ENCODE data around the gene LRRC25.

Gene LRRC25

DNA sequence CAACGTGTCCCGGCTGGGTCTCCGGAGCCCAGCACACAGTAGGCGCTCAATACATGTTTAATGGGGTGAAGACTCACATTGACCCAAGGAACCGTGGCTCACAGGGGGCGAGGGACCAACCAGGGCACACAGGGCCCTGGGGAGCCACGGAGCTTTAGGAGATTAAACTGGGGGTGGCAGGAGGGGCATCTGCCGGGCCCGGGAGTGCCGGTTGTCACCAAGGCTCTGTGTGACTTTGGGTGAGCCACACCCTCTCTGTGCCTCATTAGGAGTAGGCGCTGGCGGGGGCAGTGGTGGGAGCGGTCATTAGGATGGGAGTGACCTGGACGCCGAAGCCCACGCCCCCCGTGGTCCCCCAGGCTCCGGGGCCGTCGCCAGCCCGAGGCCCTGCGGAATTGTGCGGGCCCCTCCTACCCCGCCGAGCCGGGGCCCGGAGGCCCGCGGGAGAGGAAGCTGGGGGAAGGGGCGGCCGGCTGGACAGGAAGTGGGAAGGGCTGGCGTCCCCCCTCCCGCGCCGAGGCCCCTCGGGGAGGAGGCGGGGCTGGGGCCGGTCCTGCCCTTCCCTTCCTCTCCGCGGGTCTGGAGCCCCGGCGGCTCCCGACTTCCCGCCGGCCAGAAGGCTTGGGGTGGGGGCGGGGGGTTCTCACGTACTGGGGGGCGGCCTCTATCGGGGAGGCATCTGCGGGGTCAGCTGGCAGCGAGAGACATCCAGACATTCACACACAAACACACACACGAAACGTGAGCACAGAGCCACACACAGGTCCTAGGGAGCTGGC, 20.0 kb upstream of the LRRC25 start:
- Histone ChIP-seq H3K4me1 (ENCODE audit: control insufficient read depth, insufficient read depth, low read length) (peaks cover 9% of the 10 kb centered on the region; the same call in 1 of the 2 replicates), H3K36me3 (ENCODE audit: control insufficient read depth in 2 of 2, insufficient read depth in 1 of 2, low read length in 2 of 2) (no peaks in the 10 kb centered on the region), H3K4me3 (ENCODE audit: low read depth, low read length) (peak overlapping the region; percentile 20), H3K9me3 (ENCODE audit: control insufficient read depth, insufficient read depth, low read depth, low read length) (no peaks in the 10 kb centered on the region), H3K27ac (ENCODE audit: extremely low read depth, low read depth, low read length) (peak overlapping the region; percentile 64; the same call in 1 of the 2 replicates)
- ChIA-PET POLR2A (interaction anchor here (0.6 to 4.2 kb wide), 6 partner anchors 8 to 225 kb away, joined by 3 to 75 read pairs (median 4); partner anchors contain the start of genes JUND and MPV17L2), CTCF (interaction anchor here (0.6 to 4.5 kb wide), 9 partner anchors 30 to 769 kb away, joined by 3 to 32 read pairs (median 4); partner anchors contain the start of gene GDF15)
- TF ChIP-seq FEZF1 (tag by site-specific recombination; IDR thresholded peaks at IDR 0.05) (no peak), ZNF324 (tag by site-specific recombination; IDR thresholded peaks at IDR 0.05) (peak; percentile 53), KLF1 (tag by site-specific recombination; IDR thresholded peaks at IDR 0.05) (peak; percentile 84), KLF9 (tag by site-specific recombination; IDR thresholded peaks at IDR 0.05; ENCODE audit: low read depth) (peak; percentile 80), ZNF433 (tag by site-specific recombination; IDR thresholded peaks at IDR 0.05; ENCODE audit: low read depth) (no peak), ZNF391 (tag by site-specific recombination; IDR thresholded peaks at IDR 0.05; ENCODE audit: borderline replicate concordance, low read depth) (no peak), ZXDB (tag by site-specific recombination; IDR thresholded peaks at IDR 0.05) (no peak; the same call in none of the 2 replicates), ZNF629 (tag by site-specific recombination; IDR thresholded peaks at IDR 0.05) (peak; percentile 45), PRDM2 (tag by site-specific recombination; IDR thresholded peaks at IDR 0.05; ENCODE audit: borderline replicate concordance) (no peak), ZNF416 (tag by site-specific recombination; IDR thresholded peaks at IDR 0.05) (no peak), ZNF155 (tag by site-specific recombination; IDR thresholded peaks at IDR 0.05) (no peak), ELK4 (IDR thresholded peaks at IDR 0.05; ENCODE audit: borderline replicate concordance, low read depth, low read length) (no peak), ZNF354C (tag by site-specific recombination; IDR thresholded peaks at IDR 0.05; ENCODE audit: borderline replicate concordance, low read depth) (no peak), KLF17 (tag by site-specific recombination; IDR thresholded peaks at IDR 0.05) (peak; percentile 63; the same call in 1 of the 2 replicates), HOXC10 (CRISPR knock-in tag; IDR thresholded peaks at IDR 0.05) (no peak), ZNF501 (tag by site-specific recombination; IDR thresholded peaks at IDR 0.05) (0 out of 2 replicates have a peak, but pooled peaks have one; percentile 40), SP2 (tag by site-specific recombination; IDR thresholded peaks at IDR 0.05) (peak; percentile 77), ZNF701 (tag by site-specific recombination; IDR thresholded peaks at IDR 0.05) (no peak), ZNF560 (tag by site-specific recombination; IDR thresholded peaks at IDR 0.05; ENCODE audit: borderline replicate concordance) (no peak), ZNF529 (tag by site-specific recombination; IDR thresholded peaks at IDR 0.05; ENCODE audit: insufficient replicate concordance) (no peak), ZNF132 (tag by site-specific recombination; IDR thresholded peaks at IDR 0.05; ENCODE audit: borderline replicate concordance) (no peak), REPIN1 (tag by site-specific recombination; IDR thresholded peaks at IDR 0.05; ENCODE audit: low read depth) (no peak), MEIS1 (CRISPR knock-in tag; IDR thresholded peaks at IDR 0.05; ENCODE audit: borderline replicate concordance) (no peak), ZFHX2 (tag by site-specific recombination; conservative IDR thresholded peaks at IDR 0.05) (no peak)
- TF ChIP-seq, protein P1, sequence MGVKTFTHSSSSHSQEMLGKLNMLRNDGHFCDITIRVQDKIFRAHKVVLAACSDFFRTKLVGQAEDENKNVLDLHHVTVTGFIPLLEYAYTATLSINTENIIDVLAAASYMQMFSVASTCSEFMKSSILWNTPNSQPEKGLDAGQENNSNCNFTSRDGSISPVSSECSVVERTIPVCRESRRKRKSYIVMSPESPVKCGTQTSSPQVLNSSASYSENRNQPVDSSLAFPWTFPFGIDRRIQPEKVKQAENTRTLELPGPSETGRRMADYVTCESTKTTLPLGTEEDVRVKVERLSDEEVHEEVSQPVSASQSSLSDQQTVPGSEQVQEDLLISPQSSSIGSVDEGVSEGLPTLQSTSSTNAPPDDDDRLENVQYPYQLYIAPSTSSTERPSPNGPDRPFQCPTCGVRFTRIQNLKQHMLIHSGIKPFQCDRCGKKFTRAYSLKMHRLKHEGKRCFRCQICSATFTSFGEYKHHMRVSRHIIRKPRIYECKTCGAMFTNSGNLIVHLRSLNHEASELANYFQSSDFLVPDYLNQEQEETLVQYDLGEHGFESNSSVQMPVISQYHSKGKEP (tag by site-specific recombination; IDR thresholded peaks at IDR 0.05) = 0 out of 2 replicates have a peak, but pooled peaks have one; percentile 24
- TF ChIP-seq, protein P2, sequence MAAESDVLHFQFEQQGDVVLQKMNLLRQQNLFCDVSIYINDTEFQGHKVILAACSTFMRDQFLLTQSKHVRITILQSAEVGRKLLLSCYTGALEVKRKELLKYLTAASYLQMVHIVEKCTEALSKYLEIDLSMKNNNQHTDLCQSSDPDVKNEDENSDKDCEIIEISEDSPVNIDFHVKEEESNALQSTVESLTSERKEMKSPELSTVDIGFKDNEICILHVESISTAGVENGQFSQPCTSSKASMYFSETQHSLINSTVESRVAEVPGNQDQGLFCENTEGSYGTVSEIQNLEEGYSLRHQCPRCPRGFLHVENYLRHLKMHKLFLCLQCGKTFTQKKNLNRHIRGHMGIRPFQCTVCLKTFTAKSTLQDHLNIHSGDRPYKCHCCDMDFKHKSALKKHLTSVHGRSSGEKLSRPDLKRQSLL (tag by site-specific recombination; IDR thresholded peaks at IDR 0.05) = 0 out of 2 replicates have a peak, but pooled peaks have one; percentile 30

All from HEK293 (cell line).